Fibroblast of lung (primary cell): ENCODE data around the gene MINAR1. TPM values are rescaled to one million over a fixed set of nuclear protein-coding genes. Genes with fewer than 3 reads are reported as not detected.
"Not testable (repeated sequence)": the region's sequence is repeated elsewhere in the genome, so short reads cannot be mapped to it uniquely, and the experiment has no call there.

ENCODE experiments used
- DNase-seq, 2 donors: peaks; one replicate each; pipeline versions ENCODE4 v3.0.0 to v3.0.0-alpha.2; 2010; ENCODE audit warnings: low read depth in 2 of 2
- H2AFZ ChIP-seq: 2 replicates; pipeline ENCODE4 v1.5.1; 2012; ENCODE audit warnings: low read length, control low read depth, inconsistent platforms
- H3K27ac ChIP-seq: 2 replicates; pipeline ENCODE4 v1.5.1; 2011; ENCODE audit warnings: low read length, control low read depth; ENCODE audit not compliant: insufficient read depth
- H3K27me3 ChIP-seq: 2 replicates; pipeline ENCODE4 v1.5.1; 2011; ENCODE audit warnings: mild to moderate bottlenecking, low read length; ENCODE audit not compliant: control insufficient read depth, insufficient read depth
- H3K36me3 ChIP-seq: 2 replicates; pipeline ENCODE4 v1.5.1; 2011; ENCODE audit warnings: low read length; ENCODE audit not compliant: control insufficient read depth, insufficient read depth
- H3K4me1 ChIP-seq: 2 replicates; pipeline ENCODE4 v1.5.1; 2011; ENCODE audit warnings: low read length; ENCODE audit not compliant: control insufficient read depth, insufficient read depth; ENCODE audit errors: extremely low read depth
- H3K4me2 ChIP-seq: 2 replicates; pipeline ENCODE4 v1.5.1; 2011; ENCODE audit warnings: low read length, control low read depth; ENCODE audit not compliant: insufficient read depth; ENCODE audit errors: extremely low read depth
- H3K4me3 ChIP-seq, 4 experiments: fragments of 200-600 bp in 1 of 4; sonication (generic) in 1 of 4; replicated peaks in 1 of 4; 2 replicates each; pipeline ENCODE4 v1.5.1; 2011 to 2016; ENCODE audit warnings: low read length in 4 of 4, low read depth in 3 of 4, mild to moderate bottlenecking in 3 of 4, control low read depth in 2 of 4, inconsistent platforms in 1 of 4, mixed read lengths in 1 of 4; ENCODE audit not compliant: insufficient read depth in 1 of 4; ENCODE audit errors: control extremely low read depth in 1 of 4
- H3K79me2 ChIP-seq: 2 replicates; pipeline ENCODE4 v1.5.1; 2012; ENCODE audit warnings: mild to moderate bottlenecking, low read length, inconsistent platforms; ENCODE audit not compliant: control insufficient read depth, insufficient read depth
- H3K9ac ChIP-seq: 2 replicates; pipeline ENCODE4 v1.5.1; 2011; ENCODE audit warnings: mild to moderate bottlenecking, low read length, control low read depth; ENCODE audit not compliant: insufficient read depth
- H3K9me3 ChIP-seq: 2 replicates; pipeline ENCODE4 v1.5.1; 2012; ENCODE audit warnings: low read depth, low read length; ENCODE audit not compliant: control insufficient read depth, insufficient read depth
- H4K20me1 ChIP-seq: 2 replicates; pipeline ENCODE4 v1.5.1; 2011; ENCODE audit warnings: low read length; ENCODE audit not compliant: control insufficient read depth, insufficient read depth; ENCODE audit errors: extremely low read depth
- EZH2 ChIP-seq: IDR thresholded peaks from 2 replicates; pipeline ENCODE4 v1.5.1; 2012; ENCODE audit warnings: low read length, control low read depth, mild to moderate bottlenecking; ENCODE audit errors: missing control alignments
- polyA plus RNA-seq, 2 donors: library from polyadenylated mRNA; depleted of rRNA in 1 of 2; stranded (reverse) in 1 of 2; unstranded in 1 of 2; fragments of >200 nt; gene quantifications; 2 replicates each; pipeline ENCODE4 v1.2.1, GENCODE V29; 2011 to 2012; ENCODE audit warnings: missing spikeins in 1 of 2
- total RNA-seq: library from RNA; depleted of rRNA; stranded (reverse); fragments of >200 nt; gene quantifications from 2 replicates; pipeline ENCODE4 v1.2.1, GENCODE V29; 2014
- TF ChIP-seq, protein P1 (sequence below), 2 donors: IDR thresholded peaks in 1 of 2; conservative IDR thresholded peaks in 1 of 2; 1 replicate in 1 of 2; 2 replicates in 1 of 2; pipeline ENCODE4 v1.5.1; 2011 to 2012; ENCODE audit warnings: low read length in 2 of 2, control low read depth in 1 of 2, inconsistent platforms in 1 of 2, low read depth in 1 of 2, mild to moderate bottlenecking in 1 of 2

Gene MINAR1
- total and polyA plus RNA-seq, 2 donors (not counting 1 experiment from before 2014, with no cell fraction given): 0.33 to 0.58 TPM

DNA sequence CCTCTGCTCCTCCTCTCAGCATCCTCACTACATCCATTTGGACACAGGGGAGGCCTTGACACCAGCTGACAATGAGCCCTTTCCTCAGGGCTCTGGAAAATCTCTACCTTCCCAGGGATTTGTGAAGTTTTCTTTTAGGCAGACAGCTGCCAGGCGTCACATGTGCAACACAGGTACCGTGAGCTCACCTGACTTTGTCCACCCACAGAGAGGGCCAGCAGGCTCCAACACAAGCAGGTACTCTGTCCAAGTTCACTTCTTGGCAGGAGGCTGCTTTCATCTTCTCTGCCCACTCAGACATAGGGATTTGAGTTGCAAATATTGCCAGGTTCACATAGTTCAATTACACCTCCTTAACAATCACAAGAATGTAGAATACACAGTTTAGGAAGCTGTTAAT is 15.3 kb upstream of the MINAR1 start:
- TF ChIP-seq, protein P1, sequence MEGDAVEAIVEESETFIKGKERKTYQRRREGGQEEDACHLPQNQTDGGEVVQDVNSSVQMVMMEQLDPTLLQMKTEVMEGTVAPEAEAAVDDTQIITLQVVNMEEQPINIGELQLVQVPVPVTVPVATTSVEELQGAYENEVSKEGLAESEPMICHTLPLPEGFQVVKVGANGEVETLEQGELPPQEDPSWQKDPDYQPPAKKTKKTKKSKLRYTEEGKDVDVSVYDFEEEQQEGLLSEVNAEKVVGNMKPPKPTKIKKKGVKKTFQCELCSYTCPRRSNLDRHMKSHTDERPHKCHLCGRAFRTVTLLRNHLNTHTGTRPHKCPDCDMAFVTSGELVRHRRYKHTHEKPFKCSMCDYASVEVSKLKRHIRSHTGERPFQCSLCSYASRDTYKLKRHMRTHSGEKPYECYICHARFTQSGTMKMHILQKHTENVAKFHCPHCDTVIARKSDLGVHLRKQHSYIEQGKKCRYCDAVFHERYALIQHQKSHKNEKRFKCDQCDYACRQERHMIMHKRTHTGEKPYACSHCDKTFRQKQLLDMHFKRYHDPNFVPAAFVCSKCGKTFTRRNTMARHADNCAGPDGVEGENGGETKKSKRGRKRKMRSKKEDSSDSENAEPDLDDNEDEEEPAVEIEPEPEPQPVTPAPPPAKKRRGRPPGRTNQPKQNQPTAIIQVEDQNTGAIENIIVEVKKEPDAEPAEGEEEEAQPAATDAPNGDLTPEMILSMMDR (conservative IDR thresholded peaks at IDR 0.05 in 1 of 2, IDR thresholded peaks at IDR 0.05 in 1 of 2; ENCODE audit: low read depth in 1 of 2, low read length in 2 of 2): no peak
- no peak for TF ChIP-seq EZH2
- Histone ChIP-seq H3K27ac (no peak overlapping the region), H3K9ac (no peak overlapping the region), H3K79me2 (no peaks in the 10 kb centered on the region), H3K4me3 (no peak overlapping the region), H2AFZ (no peak overlapping the region), H3K9me3 (no peaks in the 10 kb centered on the region), H3K4me2 (no peak overlapping the region), H3K4me1 (no peaks in the 10 kb centered on the region), H3K36me3 (no peaks in the 10 kb centered on the region), H3K27me3 (no peaks in the 10 kb centered on the region), H4K20me1 (no peaks in the 10 kb centered on the region)
- DNase-seq: no peak

DNA sequence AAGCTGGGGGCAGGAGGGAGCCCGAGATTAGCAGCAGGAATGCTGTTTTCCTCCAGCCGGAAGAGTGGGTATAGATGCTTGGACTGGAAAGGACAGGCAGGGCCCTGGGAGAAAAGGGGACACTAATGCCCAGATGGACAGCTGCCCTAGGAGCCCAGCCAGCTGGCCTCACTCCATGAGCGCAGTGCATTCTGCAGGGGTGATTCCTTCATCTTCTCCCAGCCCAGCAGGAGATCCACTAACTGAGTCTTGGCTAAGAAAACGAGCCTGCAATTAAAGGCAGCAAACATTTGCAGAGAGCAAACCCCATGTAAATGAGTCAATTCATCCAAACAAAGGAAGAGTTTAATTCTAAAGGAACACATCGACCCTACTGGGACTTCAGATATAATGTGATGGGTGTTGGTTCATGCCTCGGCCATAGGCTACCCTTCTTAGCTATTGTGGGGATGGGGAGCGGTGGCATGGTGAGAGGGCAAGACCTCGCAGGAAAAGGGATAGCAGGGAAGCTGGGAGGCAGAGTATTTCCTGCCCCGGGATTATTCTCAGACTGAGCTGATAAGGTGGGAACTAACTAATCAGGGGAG is 13.3 kb upstream of the MINAR1 start:
- H3K4me3 ChIP-seq: no peak overlapping the region
- H3K36me3 ChIP-seq: no peaks in the 10 kb centered on the region
- H4K20me1 ChIP-seq: no peaks in the 10 kb centered on the region
- no peak overlapping the region for H2AFZ ChIP-seq
- no peak overlapping the region for H3K9ac ChIP-seq
- no peaks in the 10 kb centered on the region for H3K4me1 ChIP-seq
- no peaks in the 10 kb centered on the region for H3K79me2 ChIP-seq
- no peak overlapping the region for H3K27ac ChIP-seq
- H3K9me3 ChIP-seq: no peaks in the 10 kb centered on the region
- peak in 1 of 2 donors; percentile 16 for DNase-seq
- no peaks in the 10 kb centered on the region for H3K27me3 ChIP-seq
- H3K4me2 ChIP-seq: no peak overlapping the region
- no peak for TF ChIP-seq EZH2
- TF ChIP-seq, protein P1 (conservative IDR thresholded peaks at IDR 0.05 in 1 of 2, IDR thresholded peaks at IDR 0.05 in 1 of 2; ENCODE audit: low read depth in 1 of 2, low read length in 2 of 2): no peak

DNA sequence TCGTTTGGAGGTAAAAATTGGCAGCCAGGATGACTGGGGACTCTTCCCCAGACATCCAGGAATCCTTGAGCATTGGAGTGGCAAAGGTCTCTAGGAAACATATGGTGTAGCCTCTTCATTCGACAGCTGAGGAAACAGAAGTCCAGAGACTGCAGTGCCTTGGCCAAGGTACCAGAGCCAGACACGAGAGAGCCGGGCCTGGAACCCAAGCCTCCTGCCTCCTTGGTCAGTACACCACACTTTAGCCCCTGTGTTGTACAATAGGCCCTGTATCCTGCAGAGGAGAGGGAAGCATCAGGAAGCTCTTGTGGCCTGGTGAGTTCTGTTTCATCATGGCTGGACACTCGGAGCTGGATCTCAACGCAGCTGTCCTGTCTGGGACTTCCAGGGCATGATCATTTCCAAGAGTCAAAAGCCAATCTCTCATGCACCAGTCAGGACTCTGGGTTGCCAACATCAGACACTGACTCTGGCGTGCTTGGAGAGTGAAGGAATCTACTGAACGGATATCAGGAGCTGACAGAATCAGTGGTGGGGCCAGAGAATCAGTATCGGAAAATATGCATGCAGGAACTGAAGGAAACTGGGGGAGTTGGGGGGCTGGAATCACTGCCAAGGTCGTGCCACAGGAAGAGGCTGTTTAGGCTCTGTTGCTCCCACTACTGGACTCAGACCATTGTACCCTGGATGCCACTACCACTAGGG is 6.4 kb upstream of the MINAR1 start:
- no peaks in the 10 kb centered on the region for H3K4me1 ChIP-seq

DNA sequence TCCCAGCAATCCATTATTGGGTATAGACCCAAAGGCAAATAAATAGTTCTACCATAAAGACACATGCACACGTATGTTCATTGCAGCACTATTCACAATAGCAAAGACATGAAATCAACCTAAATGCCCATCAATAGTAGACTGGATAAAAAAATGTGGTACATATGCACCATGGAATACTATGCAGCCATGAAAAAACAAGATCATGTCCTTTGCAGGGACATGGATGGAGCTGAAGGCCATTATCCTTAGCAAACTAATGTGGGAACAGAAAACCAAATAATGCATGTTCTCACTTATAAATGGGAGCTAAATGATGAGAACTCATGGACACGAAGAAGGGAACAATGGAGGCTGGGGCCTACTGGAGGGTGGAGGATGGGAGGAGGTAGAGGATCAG is 5.2 kb upstream of the MINAR1 start:
- not testable (repeated sequence) for H4K20me1 ChIP-seq, DNase-seq, H3K27ac ChIP-seq, H3K79me2 ChIP-seq, H2AFZ ChIP-seq, H3K4me3 ChIP-seq, H3K9me3 ChIP-seq, H3K27me3 ChIP-seq, H3K4me2 ChIP-seq, H3K4me1 ChIP-seq, H3K36me3 ChIP-seq, H3K9ac ChIP-seq

More for the DNA sequence above, 6.4 kb upstream of the MINAR1 start:
- no peak overlapping the region for H3K9ac ChIP-seq
- H3K36me3 ChIP-seq: no peaks in the 10 kb centered on the region
- TF ChIP-seq EZH2: no peak
- TF ChIP-seq, protein P1 (conservative IDR thresholded peaks at IDR 0.05 in 1 of 2, IDR thresholded peaks at IDR 0.05 in 1 of 2; ENCODE audit: low read depth in 1 of 2, low read length in 2 of 2): no peak
- no peak overlapping the region for H2AFZ ChIP-seq
- no peaks in the 10 kb centered on the region for H3K79me2 ChIP-seq
- H3K27me3 ChIP-seq: peaks cover 7% of the 10 kb centered on the region
- no peak overlapping the region for H3K4me2 ChIP-seq
- H3K27ac ChIP-seq: no peak overlapping the region
- no peaks in the 10 kb centered on the region for H3K9me3 ChIP-seq
- no peaks in the 10 kb centered on the region for H4K20me1 ChIP-seq
- no peak overlapping the region for H3K4me3 ChIP-seq
- DNase-seq: no peak
